Upper lobe of left lung (tissue), 4 donors: ENCODE results near the gene RCN2.

ENCODE experiments used
- CTCF ChIP-seq, 6 experiments: fragments of 450-650 bp in 4 of 6; fragments of 200-600 bp in 2 of 6; sonication (generic) in 2 of 6; IDR thresholded peaks; one replicate each; pipeline ENCODE4 v1.5.1; 2016 to 2019; ENCODE audit warnings: antibody characterized with exemption in 6 of 6
- POLR2A ChIP-seq, 4 donors: fragments of 450-650 bp; IDR thresholded peaks; one replicate each; pipeline ENCODE4 v1.5.1; 2016 to 2017; ENCODE audit warnings: antibody characterized with exemption in 4 of 4, mild to moderate bottlenecking in 2 of 4
- POLR2AphosphoS5 ChIP-seq, 2 donors: sonication (generic); formaldehyde crosslinking; IDR thresholded peaks; one replicate each; pipeline ENCODE4 v1.5.1; 2017; ENCODE audit warnings: antibody characterized with exemption in 2 of 2

- TF ChIP-seq CTCF (IDR thresholded peaks at IDR 0.05) (no peak), POLR2A (IDR thresholded peaks at IDR 0.05) (no peak), POLR2AphosphoS5 (IDR thresholded peaks at IDR 0.05) (no peak)
These were observed 46.3 kb upstream of the RCN2 start for GRCh38 chr15:76885212-76885611.
